ENCODE data around the gene TOLLIP.

The TOLLIP gene

GRCh38 chr11:1310772-1311468, 1.5 kb upstream of the TOLLIP start:
- peak in 1 of 2 donors; percentile 8 for ATAC-seq

- ATAC-seq, result no peak
These were observed 871 bp upstream of the TOLLIP start for GRCh38 chr11:1310318-1310687.

GRCh38 chr11:1308743-1309497, 512 bp downstream of the TOLLIP start:
- ATAC-seq, result peak; percentile 14 to 36

- no peak for ATAC-seq
These were observed 1.3 kb downstream of the TOLLIP start for GRCh38 chr11:1307998-1308742.

GRCh38 chr11:1307163-1307870, 2.1 kb downstream of the TOLLIP start:
- no peak for ATAC-seq

- no peak for ATAC-seq
These were observed 3.0 kb downstream of the TOLLIP start for GRCh38 chr11:1306186-1307162.

GRCh38 chr11:1305501-1306056, 3.9 kb downstream of the TOLLIP start:
- no peak for ATAC-seq

GRCh38 chr11:1305063-1305495, 4.4 kb downstream of the TOLLIP start:
- ATAC-seq, result no peak

GRCh38 chr11:1304380-1304779, 5.1 kb downstream of the TOLLIP start:
- no peak for ATAC-seq

- no peak for ATAC-seq
These were observed 5.5 kb downstream of the TOLLIP start for GRCh38 chr11:1303973-1304372.

GRCh38 chr11:1303126-1303821, 6.2 kb downstream of the TOLLIP start:
- no peak for ATAC-seq

- ATAC-seq, result no peak
These were observed 6.8 kb downstream of the TOLLIP start for GRCh38 chr11:1302461-1303125.

- no peak for ATAC-seq
These were observed 7.4 kb downstream of the TOLLIP start for GRCh38 chr11:1302041-1302460.

GRCh38 chr11:1301220-1302000, 8.0 kb downstream of the TOLLIP start:
- no peak for ATAC-seq

GRCh38 chr11:1300569-1301187, 8.8 kb downstream of the TOLLIP start:
- ATAC-seq, result no peak

GRCh38 chr11:1300121-1300520, 9.3 kb downstream of the TOLLIP start:
- no peak for ATAC-seq

- no peak for ATAC-seq
These were observed 9.8 kb downstream of the TOLLIP start for GRCh38 chr11:1299621-1300020.

GRCh38 chr11:1298695-1299492, 10.5 kb downstream of the TOLLIP start:
- ATAC-seq, result no peak
